ENCODE data around the gene SREK1IP1.

The SREK1IP1 gene

GRCh38 chr5:64766941-64767340, 1.6 kb downstream of the SREK1IP1 start:
- DNase-seq (ENCODE audit: low read depth), result no peak
- TF ChIP-seq CTCF (conservative IDR thresholded peaks at IDR 0.05; ENCODE audit: low read depth, low read length), result no peak
- peak overlapping the region; percentile 89 for H3K4me3 ChIP-seq (ENCODE audit: low read length)

GRCh38 chr5:64765804-64766504, 2.5 kb downstream of the SREK1IP1 start:
- TF ChIP-seq CTCF (conservative IDR thresholded peaks at IDR 0.05; ENCODE audit: low read depth, low read length), result no peak
- no peak overlapping the region for H3K4me3 ChIP-seq (ENCODE audit: low read length)
- DNase-seq (ENCODE audit: low read depth), result no peak

- DNase-seq (ENCODE audit: low read depth), result no peak
- H3K4me3 ChIP-seq (ENCODE audit: low read length), result no peak overlapping the region
- TF ChIP-seq CTCF (conservative IDR thresholded peaks at IDR 0.05; ENCODE audit: low read depth, low read length), result no peak
Measured at GRCh38 chr5:64763948-64764503, 4.5 kb downstream of the SREK1IP1 start.

DNA sequence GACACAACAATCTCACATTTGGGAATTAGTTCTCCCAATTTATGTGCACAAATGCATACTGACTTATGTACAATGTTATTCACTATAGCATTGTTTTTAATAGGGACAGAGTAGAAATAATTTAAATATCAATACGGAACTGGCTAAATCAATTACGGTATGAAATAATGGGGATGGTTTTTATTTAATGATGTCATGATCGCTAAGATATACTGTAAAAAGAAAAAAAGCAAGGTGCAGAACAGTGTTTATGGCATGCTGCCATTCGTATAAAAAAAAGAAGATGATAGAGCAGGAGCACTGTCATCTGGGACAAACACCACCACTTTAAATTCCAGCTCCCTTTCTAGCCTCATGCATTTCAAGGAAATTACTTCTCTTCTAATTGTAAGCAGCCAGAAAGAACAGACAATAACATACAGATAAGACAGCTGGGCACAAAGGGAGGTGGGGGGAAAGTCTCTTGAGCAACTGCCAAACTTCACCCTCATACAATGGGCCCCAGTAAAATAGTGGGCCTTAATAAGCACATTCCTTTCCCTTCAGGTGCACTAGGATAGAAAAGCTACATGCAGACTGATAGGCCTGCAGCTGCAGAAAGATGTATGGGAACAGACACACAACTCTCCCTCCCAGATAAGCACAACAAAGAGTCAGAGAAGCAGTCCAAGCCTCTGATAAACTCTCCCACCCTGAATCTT, 8.4 kb downstream of the SREK1IP1 start:
- no peak for TF ChIP-seq CTCF (conservative IDR thresholded peaks at IDR 0.05; ENCODE audit: low read depth, low read length)
- no peak overlapping the region for H3K4me3 ChIP-seq (ENCODE audit: low read length)
- DNase-seq (ENCODE audit: low read depth), result no peak

- H3K4me3 ChIP-seq (ENCODE audit: low read length), result no peak overlapping the region
- no peak for TF ChIP-seq CTCF (conservative IDR thresholded peaks at IDR 0.05; ENCODE audit: low read depth, low read length)
- DNase-seq (ENCODE audit: low read depth), result no peak
Measured at GRCh38 chr5:64758901-64759300, 9.6 kb downstream of the SREK1IP1 start.

- H3K4me3 ChIP-seq (ENCODE audit: low read length), result no peak overlapping the region
- no peak for DNase-seq (ENCODE audit: low read depth)
- TF ChIP-seq CTCF (conservative IDR thresholded peaks at IDR 0.05; ENCODE audit: low read depth, low read length), result no peak
Measured at GRCh38 chr5:64754066-64754465, 14.4 kb downstream of the SREK1IP1 start.
